GM19397 (cell line): ENCODE results near the gene FKBP14.

Experiments
- ATAC-seq: cut with Tn5 transposase; IDR thresholded peaks from one replicate; pipeline ENCODE4 v1.9.1; 2021; ENCODE audit warnings: mild to moderate bottlenecking, moderate library complexity; ENCODE audit not compliant: unreplicated experiment

FKBP14 gene

GRCh38 chr7:30036220-30036619 lies 9.7 kb upstream of the FKBP14 start:
- no peak for ATAC-seq

- no peak for ATAC-seq
Observed at GRCh38 chr7:30034501-30034900, 8.0 kb upstream of the FKBP14 start.

DNA sequence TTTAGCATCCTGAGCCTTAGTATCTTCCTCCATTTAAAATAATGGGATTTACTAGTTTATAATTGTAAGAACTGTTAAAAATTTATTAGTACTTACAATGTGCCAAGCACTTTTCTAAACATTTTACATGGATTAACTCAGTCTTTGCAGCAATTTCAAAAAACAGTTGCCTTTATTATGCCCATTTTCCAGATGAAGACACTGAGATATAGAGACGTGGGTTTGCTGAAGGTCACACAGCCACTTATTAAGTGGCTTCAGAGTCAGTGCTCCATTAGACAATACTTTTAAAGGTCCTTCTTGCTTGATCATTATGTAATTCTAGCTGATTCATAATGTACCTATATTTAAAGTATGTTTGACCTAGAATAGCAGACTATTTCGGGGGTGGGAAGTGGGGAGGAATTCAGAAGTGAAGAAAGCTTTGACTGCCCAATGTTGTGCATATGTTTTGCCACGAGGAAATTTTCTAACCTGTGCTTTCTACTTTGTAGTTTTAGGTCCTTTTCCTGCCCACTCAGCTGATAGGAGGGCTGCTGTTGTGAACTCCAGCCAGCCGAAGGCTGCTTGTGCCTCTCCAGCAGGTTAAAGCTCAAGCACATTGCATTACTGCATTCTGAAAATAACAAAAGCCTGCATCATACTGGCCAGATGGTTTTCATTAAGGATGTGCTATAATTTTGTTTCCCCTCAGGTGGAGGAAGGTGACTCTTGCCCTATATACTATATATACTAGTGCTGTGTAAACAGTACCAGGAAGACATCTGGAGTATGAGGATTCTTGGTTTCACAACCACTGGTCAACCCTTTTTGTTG lies 6.0 kb upstream of the FKBP14 start:
- ATAC-seq, result no peak

- ATAC-seq, result no peak
Observed at GRCh38 chr7:30029696-30030095, 3.2 kb upstream of the FKBP14 start.

GRCh38 chr7:30028749-30029635 lies 2.5 kb upstream of the FKBP14 start:
- ATAC-seq, result peak; percentile 16

DNA sequence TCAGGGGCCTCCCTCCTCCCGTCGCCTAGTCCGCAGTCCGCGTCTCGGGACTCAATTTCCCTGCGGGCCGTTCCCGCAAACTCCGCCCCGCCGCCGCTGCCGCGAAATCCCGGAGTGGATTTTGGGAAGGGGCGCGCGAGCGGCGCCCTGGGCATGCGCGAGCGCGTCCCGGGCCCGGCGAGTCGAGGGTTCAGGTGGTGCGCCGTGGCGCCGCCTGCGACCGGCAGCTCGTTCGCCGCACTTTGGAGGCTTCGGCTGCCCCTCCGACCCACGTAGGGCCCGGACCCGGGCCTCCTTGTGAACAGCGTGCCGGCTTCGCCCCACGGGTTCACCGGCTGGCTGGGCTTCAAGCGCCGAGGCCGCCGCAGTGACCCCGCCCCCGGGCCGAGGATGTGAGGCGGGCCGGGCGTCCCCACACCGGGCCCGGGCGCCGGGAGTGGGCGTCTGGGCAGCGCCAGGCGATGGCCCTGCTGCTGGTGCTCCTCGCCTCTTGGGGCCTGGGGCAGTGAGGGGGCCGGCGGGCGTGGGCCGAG lies 1.8 kb upstream of the FKBP14 start, which contains the start of gene PLEKHA8:
Gene PLEKHA8 (plus strand): TSS at position 197 of the 533 bp plus-strand sequence. CDS start 351 bp downstream, outside the sequence.
- ATAC-seq, result peak; percentile 53

- peak; percentile 1 for ATAC-seq
Observed at GRCh38 chr7:30027740-30028215, 1.3 kb upstream of the FKBP14 start.

DNA sequence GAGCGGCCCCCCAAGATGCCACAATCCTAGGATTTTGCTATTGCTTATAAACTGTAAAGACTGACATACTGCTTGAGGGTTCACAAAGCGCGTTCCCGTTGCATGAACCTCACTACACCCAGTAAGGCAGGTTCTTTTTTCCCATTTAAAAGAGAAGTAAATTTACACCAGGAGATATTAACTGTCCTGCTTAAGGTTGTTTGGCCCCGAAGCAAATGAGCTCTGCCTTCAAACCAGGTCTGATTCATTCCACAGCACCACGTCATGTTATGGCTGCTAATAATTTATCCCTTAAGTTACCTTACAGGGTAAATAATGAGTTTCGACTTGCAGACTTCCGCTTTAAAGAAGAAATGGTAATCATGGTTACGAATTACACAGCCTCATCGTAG lies 559 bp upstream of the FKBP14 start:
- ATAC-seq, result no peak

- no peak for ATAC-seq
Observed at GRCh38 chr7:30023524-30023923, 3.0 kb downstream of the FKBP14 start.

- ATAC-seq, result no peak
Observed at GRCh38 chr7:30022991-30023390, 3.5 kb downstream of the FKBP14 start.

GRCh38 chr7:30020535-30020934 lies 6.0 kb downstream of the FKBP14 start:
- ATAC-seq, result no peak

GRCh38 chr7:30019960-30020359 lies 6.5 kb downstream of the FKBP14 start:
- ATAC-seq, result no peak

GRCh38 chr7:30019387-30019786 lies 7.1 kb downstream of the FKBP14 start:
- no peak for ATAC-seq

- ATAC-seq, result no peak
Observed at GRCh38 chr7:30018451-30018850, 8.1 kb downstream of the FKBP14 start.

GRCh38 chr7:30012757-30013156 lies 13.7 kb downstream of the FKBP14 start:
- ATAC-seq, result no peak

DNA sequence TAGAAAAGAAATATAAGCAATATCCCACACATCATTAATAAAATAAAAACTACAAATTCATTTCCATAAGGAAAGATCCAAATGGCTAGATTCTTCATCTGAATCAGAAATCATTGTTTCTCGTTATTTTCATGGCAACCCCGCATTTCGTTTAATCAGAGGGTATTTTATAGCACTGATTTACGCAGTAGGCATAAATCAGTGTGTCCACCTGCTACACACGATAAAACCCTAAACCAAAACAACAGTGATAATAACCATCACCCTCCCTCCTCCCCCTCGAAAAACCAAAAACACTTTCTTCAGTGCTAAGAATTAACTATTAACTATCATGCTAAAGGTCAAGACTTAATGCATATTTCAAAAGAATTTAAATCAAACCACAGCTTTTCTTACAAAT lies 16.5 kb downstream of the FKBP14 start:
- no peak for ATAC-seq

- no peak for ATAC-seq
Observed at GRCh38 chr7:30005464-30005863, 21.0 kb downstream of the FKBP14 start.

GRCh38 chr7:30003098-30003497 lies 23.4 kb downstream of the FKBP14 start:
- ATAC-seq, result no peak

DNA sequence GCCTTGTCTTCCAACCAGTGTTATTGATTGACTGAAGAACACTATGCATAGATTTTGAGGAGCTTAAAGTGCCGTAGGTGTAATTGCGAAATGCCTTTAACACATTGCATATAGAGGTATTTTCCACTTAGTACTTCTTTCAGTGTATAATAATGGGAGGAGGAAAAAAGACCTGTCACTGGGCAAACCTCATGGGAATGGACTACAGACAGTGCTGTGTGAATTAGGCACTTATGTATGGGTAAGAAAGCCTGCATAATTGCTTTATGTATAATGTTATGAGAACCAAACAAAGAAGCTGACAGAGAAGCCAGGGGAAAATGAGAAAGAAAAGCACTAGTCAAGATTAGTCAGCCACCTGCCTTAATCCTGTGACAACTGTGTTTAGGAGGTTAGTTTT lies 24.5 kb downstream of the FKBP14 start:
- no peak for ATAC-seq

DNA sequence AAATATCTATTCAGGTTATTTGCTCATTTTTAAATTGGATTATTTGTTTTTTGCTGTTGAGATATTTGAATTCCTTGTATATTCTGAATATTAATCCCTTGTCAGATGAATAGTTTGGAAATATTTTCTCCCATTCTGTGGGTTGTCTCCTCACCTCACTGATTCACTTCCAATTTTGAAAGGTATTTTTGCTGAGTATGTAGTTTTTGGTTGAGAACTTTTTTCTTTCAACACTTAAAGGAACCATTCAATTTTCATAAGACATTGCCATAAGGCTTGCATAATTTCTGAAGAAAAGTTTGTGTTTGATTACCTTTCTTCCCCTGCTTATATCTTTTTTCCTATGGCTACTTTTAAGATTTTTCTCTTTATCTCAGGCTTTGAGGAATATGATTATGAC lies 28.0 kb downstream of the FKBP14 start:
- ATAC-seq, result no peak

- no peak for ATAC-seq
Observed at GRCh38 chr7:29996321-29996720, 30.2 kb downstream of the FKBP14 start.
